Parathyroid adenoma (tissue), 2 donors: Measurements from ENCODE around the gene DOK5.
"Not testable (repeated sequence)": the region's sequence is repeated elsewhere in the genome, so short reads cannot be mapped to it uniquely, and the experiment has no call there.

Source experiments
- H2AFZ ChIP-seq: fragments of 300-600 bp; sonication (generic); one replicate; pipeline ENCODE4 v1.7.0; 2017; ENCODE audit warnings: antibody characterized with exemption, mild to moderate bottlenecking
- H3K27ac ChIP-seq: fragments of 300-600 bp; sonication (generic); one replicate; pipeline ENCODE4 v1.7.0; 2017
- H3K27me3 ChIP-seq: fragments of 300-600 bp; sonication (generic); one replicate; pipeline ENCODE4 v1.7.0; 2017; ENCODE audit warnings: low read length; ENCODE audit not compliant: control insufficient read depth, insufficient read depth
- H3K36me3 ChIP-seq: fragments of 300-600 bp; sonication (generic); one replicate; pipeline ENCODE4 v1.7.0; 2017; ENCODE audit warnings: low read length; ENCODE audit not compliant: control insufficient read depth, insufficient read depth
- H3K4me1 ChIP-seq: fragments of 300-600 bp; sonication (generic); one replicate; pipeline ENCODE4 v1.7.0; 2017; ENCODE audit warnings: control low read depth
- H3K4me2 ChIP-seq: fragments of 300-600 bp; sonication (generic); one replicate; pipeline ENCODE4 v1.7.0; 2017; ENCODE audit warnings: low read length
- H3K4me3 ChIP-seq: fragments of 300-600 bp; sonication (generic); one replicate; pipeline ENCODE4 v1.7.0; 2017; ENCODE audit warnings: low read depth, low read length
- H3K79me2 ChIP-seq: fragments of 300-600 bp; sonication (generic); one replicate; pipeline ENCODE4 v1.7.0; 2017; ENCODE audit warnings: control low read depth
- H3K9ac ChIP-seq: fragments of 300-600 bp; sonication (generic); one replicate; pipeline ENCODE4 v1.7.0; 2017; ENCODE audit warnings: mild to moderate bottlenecking
- H3K9me3 ChIP-seq: fragments of 300-600 bp; sonication (generic); one replicate; pipeline ENCODE4 v1.7.0; 2017; ENCODE audit warnings: low read length; ENCODE audit not compliant: control insufficient read depth
- CTCF ChIP-seq: fragments of 300-600 bp; sonication (generic); IDR thresholded peaks from one replicate; pipeline ENCODE4 v1.7.0; 2017; ENCODE audit warnings: antibody characterized with exemption, mild to moderate bottlenecking
- donor health status: primary hyperparathyroidism.

Gene DOK5

GRCh38 chr20:54433636-54434035 is 41.8 kb upstream of the DOK5 start:
- no peak for TF ChIP-seq CTCF
- no peak overlapping the region for H2AFZ ChIP-seq
- no peaks in the 10 kb centered on the region for H3K79me2 ChIP-seq
- H3K9me3 ChIP-seq: no peaks in the 10 kb centered on the region
- H3K36me3 ChIP-seq: no peaks in the 10 kb centered on the region
- H3K9ac ChIP-seq: no peak overlapping the region
- no peak overlapping the region for H3K27ac ChIP-seq
- H3K4me1 ChIP-seq: no peaks in the 10 kb centered on the region
- no peak overlapping the region for H3K4me2 ChIP-seq
- no peaks in the 10 kb centered on the region for H3K27me3 ChIP-seq
- H3K4me3 ChIP-seq: no peak overlapping the region

- Histone ChIP-seq H3K27me3 (no peaks in the 10 kb centered on the region), H3K36me3 (no peaks in the 10 kb centered on the region), H3K4me1 (no peaks in the 10 kb centered on the region), H2AFZ (no peak overlapping the region), H3K4me3 (no peak overlapping the region), H3K79me2 (no peaks in the 10 kb centered on the region), H3K27ac (no peak overlapping the region), H3K4me2 (no peak overlapping the region), H3K9ac (no peak overlapping the region), H3K9me3 (no peaks in the 10 kb centered on the region)
- no peak for TF ChIP-seq CTCF
Measured at GRCh38 chr20:54434196-54434595, 41.2 kb upstream of the DOK5 start.

- Histone ChIP-seq H3K27ac (no peak overlapping the region), H3K79me2 (no peaks in the 10 kb centered on the region), H3K4me3 (no peak overlapping the region), H3K4me2 (no peak overlapping the region), H2AFZ (no peak overlapping the region), H3K4me1 (no peaks in the 10 kb centered on the region), H3K9ac (no peak overlapping the region), H3K9me3 (no peaks in the 10 kb centered on the region), H3K27me3 (no peaks in the 10 kb centered on the region), H3K36me3 (no peaks in the 10 kb centered on the region)
- no peak for TF ChIP-seq CTCF
Measured at GRCh38 chr20:54435015-54435414, 40.4 kb upstream of the DOK5 start.

- not testable (repeated sequence) for H3K79me2 ChIP-seq, H3K4me2 ChIP-seq, H3K27ac ChIP-seq, H3K36me3 ChIP-seq, H3K4me3 ChIP-seq, H3K9me3 ChIP-seq, H3K4me1 ChIP-seq, H3K27me3 ChIP-seq, H2AFZ ChIP-seq, H3K9ac ChIP-seq
Measured at GRCh38 chr20:54436410-54436809, 39.0 kb upstream of the DOK5 start.

- H3K4me1 ChIP-seq: no peaks in the 10 kb centered on the region
- no peak overlapping the region for H2AFZ ChIP-seq
- H3K4me3 ChIP-seq: no peak overlapping the region
- H3K27me3 ChIP-seq: no peaks in the 10 kb centered on the region
- TF ChIP-seq CTCF: no peak
- H3K9me3 ChIP-seq: no peaks in the 10 kb centered on the region
- no peaks in the 10 kb centered on the region for H3K79me2 ChIP-seq
- no peak overlapping the region for H3K4me2 ChIP-seq
- no peak overlapping the region for H3K9ac ChIP-seq
- H3K27ac ChIP-seq: no peak overlapping the region
- H3K36me3 ChIP-seq: no peaks in the 10 kb centered on the region
Measured at GRCh38 chr20:54438166-54438565, 37.2 kb upstream of the DOK5 start.
